Amniotic epithelial cell (primary cell): ENCODE data around the gene EXD3.
"Not testable (repeated sequence)": the region's sequence is repeated elsewhere in the genome, so short reads cannot be mapped to it uniquely, and the experiment has no call there.

Experiments used
- DNase-seq: peaks from one replicate; pipeline ENCODE4 v3.0.0-alpha.2; 2010; ENCODE audit warnings: low read depth

The EXD3 gene

GRCh38 chr9:137393176-137394150, 29.5 kb downstream of the EXD3 start:
- DNase-seq = no peak

DNA sequence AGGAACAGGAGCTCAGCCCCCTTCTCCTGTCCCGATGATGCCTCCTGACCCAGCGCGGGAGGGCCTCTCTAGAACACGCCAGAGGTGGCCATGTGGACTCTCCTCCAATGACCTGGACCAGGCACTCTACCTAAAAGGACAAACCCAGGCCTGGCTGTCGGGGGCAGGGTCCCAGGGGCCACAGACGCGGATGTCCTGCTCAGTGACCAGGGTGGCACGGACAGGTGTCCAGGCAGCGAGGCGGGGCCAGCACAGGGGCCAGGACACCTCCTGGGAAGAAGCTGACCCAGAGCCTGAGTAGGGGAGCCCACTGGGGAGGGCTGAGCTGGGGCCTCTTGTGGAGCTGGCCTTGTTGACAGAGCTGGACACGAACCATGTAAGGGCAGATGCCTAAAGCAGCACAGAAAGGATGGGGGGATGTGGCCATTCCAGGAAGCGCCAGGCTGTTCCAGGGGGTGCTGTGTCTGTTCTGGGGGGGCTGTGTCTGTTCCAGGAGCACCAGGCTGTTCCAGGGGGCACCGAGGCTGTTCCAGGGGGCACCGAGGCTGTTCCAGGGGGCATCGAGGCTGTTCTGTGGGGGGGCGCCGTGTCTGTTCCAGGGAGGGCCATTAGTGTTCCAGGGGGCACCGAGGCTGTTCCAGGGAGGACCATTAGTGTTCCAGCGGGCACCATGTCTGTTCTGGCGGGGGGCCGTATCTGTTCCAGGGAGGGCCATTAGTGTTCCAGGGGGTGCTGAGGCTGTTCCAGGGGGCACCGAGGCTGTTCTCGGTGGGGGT, 30.5 kb downstream of the EXD3 start:
- DNase-seq = no peak

- no peak for DNase-seq
Measured at GRCh38 chr9:137391411-137391754, 31.6 kb downstream of the EXD3 start.

GRCh38 chr9:137390553-137391410, 32.2 kb downstream of the EXD3 start:
- no peak for DNase-seq

DNA sequence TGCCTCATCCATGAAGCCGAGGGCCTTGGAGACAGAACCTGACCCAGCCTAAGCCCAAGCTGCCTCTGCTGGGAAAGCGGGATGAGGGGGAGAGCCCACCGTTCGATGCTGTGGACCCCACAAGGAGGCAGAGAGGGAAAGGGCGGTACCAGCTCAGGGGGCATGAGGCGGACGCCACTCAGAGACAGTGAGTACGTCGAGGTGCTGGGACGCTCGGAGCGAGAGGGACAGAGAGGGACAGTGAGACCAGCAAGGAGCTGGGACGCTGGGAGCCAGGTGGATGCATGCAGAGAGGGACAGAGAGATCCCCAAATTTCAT, 33.6 kb downstream of the EXD3 start:
- DNase-seq = no peak

GRCh38 chr9:137388589-137389427, 34.2 kb downstream of the EXD3 start:
- no peak for DNase-seq

- no peak for DNase-seq
Measured at GRCh38 chr9:137387891-137388560, 34.9 kb downstream of the EXD3 start.

GRCh38 chr9:137387114-137387890, 35.7 kb downstream of the EXD3 start:
- DNase-seq = no peak

DNA sequence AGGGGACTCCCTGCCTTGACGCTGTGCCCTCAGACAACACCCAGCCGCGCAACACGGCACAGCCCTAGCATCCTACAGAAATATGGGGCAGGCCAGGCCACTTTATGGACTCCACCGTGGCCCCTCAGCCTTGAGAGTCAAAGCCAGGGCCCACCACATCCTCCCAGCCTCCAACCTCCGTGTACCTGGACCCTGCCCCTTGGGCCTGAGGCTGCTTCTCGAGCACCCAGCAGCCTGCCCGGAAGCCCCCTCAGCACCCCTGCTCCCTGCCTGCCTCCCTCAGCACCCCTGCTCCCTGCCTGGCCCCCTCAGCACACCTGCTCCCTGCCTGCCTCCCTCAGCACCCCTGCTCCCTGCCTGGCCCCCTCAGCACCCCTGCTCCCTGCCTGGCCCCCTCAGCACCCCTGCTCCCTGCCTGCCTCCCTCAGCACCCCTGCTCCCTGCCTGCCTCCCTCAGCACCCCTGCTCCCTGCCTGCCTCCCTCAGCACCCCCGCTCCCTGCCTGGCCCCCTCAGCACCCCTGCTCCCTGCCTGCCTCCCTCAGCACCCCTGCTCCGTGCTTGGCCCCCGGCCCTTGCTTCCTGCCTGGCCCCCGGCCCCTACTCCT, 36.4 kb downstream of the EXD3 start:
- not testable (repeated sequence) for DNase-seq

DNA sequence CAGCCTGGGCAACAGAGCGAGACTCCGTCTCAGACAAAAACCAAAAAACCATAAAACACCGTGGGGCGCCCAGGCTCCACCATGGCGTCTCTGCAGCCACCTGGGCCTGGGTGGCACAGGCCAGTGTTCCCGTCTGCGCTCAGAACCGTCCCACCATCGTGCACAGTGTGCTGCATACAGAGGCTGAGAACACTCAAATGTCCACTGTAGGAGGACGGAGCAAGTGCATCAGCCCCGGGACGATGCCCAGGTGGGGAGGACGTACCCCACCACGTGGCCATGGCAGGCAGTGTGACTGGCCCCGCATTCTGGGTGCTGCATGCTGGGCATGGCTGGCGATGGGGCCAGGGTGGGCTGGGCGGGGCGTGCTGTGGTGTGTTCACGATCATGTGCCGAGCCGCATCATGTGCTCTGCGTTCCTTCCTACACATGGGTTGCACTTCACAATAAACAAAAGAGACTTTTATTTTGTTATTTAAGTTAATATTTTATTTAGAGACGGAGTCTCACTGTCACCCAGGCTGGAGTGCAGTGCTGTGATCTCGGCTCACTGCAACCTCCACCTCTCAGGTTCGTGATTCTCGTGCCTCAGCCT, 37.8 kb downstream of the EXD3 start:
- DNase-seq = no peak

DNA sequence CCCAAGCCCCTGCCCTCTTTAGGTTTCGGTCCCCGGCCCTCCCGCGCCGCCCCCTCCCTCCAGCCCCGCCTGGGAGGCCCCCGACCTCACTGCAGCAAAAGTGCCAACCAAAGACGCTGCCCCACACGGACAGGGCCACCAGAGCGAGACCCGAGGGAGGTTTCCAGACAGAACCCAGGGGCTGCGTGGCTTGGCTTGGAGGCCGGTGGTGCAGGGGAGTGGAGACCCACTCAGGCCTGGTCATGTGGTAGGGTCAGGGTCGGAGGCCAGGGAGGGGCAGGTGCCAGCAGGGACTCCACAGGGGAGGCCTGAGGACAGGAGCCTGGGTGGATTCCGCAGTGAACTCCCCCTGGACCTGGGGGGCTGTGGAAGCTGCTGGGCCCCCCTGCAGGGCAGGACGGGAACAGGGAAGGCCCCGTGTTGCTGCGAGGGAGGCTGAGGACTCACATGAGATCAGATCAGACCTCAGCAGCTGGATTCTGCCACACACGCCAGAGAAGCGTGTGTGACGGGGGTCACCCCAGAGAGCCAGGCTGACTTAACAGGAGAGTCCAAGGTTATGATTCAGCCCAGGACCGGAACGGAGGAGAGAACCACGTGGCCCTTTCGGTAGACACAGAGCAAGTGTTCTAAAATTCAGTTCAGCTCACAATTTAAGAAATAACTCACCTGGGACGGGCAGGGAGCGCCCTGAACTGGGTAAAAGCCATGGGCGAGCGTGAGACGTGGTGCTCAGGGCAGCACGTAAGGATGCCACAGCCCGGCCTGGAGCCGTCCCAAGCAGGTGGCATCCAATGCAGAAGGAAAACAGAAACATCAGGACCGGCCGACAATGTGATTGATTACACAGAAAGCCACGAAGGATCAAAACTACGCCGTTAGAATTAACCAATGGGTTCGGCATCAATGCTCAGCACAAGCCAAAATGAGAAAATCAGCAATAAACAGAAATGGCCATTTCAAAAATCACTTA, 38.9 kb downstream of the EXD3 start:
- no peak for DNase-seq

DNA sequence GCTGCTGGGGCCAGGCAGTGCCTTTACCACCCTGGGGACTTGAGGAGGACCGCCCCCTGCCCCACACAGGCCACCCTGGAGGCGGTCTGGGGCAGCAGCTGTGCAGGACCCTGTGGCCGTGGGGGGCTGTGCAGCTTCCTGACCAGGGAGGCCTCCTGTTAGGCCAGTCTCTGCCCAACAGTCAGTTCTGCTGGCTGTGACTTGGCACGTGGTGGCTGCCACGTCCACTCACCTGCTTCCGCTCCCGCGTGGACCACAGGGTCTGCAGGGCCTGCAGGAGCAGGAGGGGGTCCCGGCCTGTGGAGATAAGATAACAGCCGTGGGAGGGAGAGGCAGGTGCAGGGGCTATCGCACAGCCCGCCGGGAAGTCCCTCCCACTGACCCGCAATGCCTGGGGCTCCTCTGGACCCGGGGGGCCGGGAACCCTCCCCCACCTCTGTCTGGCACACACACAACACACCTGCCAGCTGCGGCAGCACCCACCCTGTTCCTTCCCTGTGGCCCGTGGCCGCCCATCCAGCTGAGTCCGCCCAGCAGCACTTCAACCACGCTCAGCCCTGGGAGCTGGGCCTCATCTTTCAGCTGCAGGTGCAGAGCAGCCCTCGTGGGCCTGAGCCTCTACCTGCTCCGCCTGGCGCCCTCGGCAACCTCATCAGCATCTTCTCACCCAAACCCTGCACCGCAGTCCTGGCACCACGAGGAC, 39.7 kb downstream of the EXD3 start:
- DNase-seq = no peak

- DNase-seq = no peak
Measured at GRCh38 chr9:137382444-137383080, 40.4 kb downstream of the EXD3 start.

- no peak for DNase-seq
Measured at GRCh38 chr9:137381501-137382443, 41.2 kb downstream of the EXD3 start.

GRCh38 chr9:137380606-137381005, 42.4 kb downstream of the EXD3 start:
- DNase-seq = no peak

DNA sequence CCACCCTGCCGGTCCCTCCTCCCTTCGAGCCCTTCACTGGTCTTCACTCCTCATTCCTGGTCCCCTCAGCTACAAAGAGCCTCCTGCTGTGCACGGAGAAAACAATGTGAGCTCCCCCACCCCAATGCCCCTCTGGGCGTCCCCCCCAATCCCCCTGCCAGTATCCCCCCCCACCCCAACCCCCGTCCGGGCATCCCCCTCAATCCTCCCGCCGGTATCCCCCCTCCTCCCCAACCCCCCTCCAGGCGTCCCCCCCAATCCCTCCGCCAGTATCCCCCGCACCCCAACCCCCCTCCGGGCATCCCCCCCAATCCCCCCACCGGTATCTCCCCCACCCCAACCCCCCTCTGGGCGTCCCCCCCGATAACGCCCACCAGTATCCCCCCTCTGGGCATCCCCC, 42.8 kb downstream of the EXD3 start:
- no peak for DNase-seq
